B cell (primary cell): Measurements from ENCODE around the gene PAX6. TPM values are rescaled to one million over a fixed set of nuclear protein-coding genes. Genes with fewer than 3 reads are reported as not detected.
A peak's percentile ranks its signal among the peaks of the same experiment; 100 is the strongest.

ENCODE experiments used
- ATAC-seq: fragments of 200-7000 bp; cut with Tn5 transposase; one replicate; pipeline ENCODE4 v1.10.0; 2021; ENCODE audit warnings: low read depth, mild to moderate bottlenecking, moderate number of reproducible peaks, moderate library complexity
- CTCF ChIA-PET: fragments of 350-600 bp; sonication (Branson Sonifier 250); formaldehyde crosslinking; loops from one replicate; lab custom pipeline; 2021; ENCODE audit warnings: antibody characterized with exemption, inconsistent platforms; lab: Charles Lee
- POLR2A ChIA-PET: fragments of 350-600 bp; sonication (Branson Sonifier 250); formaldehyde crosslinking; loops from one replicate; lab custom pipeline; 2021; ENCODE audit warnings: antibody characterized with exemption; lab: Charles Lee
- DNase-seq: peaks from one replicate; pipeline ENCODE4 v3.0.0; 2013
- H2AFZ ChIP-seq: 2 replicates; pipeline ENCODE4 v1.6.1; 2012; ENCODE audit warnings: mild to moderate bottlenecking, low read depth, low read length; ENCODE audit not compliant: insufficient read depth, poor library complexity, severe bottlenecking
- H3K27ac ChIP-seq, 2 donors: 1 replicate in 1 of 2; 2 replicates in 1 of 2; pipeline ENCODE4 v1.5.1; 2012 to 2013; ENCODE audit warnings: low read length in 2 of 2, mild to moderate bottlenecking in 2 of 2, moderate library complexity in 1 of 2
- H3K27me3 ChIP-seq, 4 experiments: fragments of 200-600 bp in 1 of 4; sonication (generic) in 1 of 4; replicated peaks in 1 of 4; 1 replicate in 2 of 4; 2 replicates in 2 of 4; pipeline versions ENCODE4 v1.6.1 to v1.7.0; 2013 to 2016; ENCODE audit warnings: low read length in 3 of 4, mild to moderate bottlenecking in 2 of 4, mixed read lengths in 1 of 4, moderate library complexity in 1 of 4; ENCODE audit not compliant: insufficient read depth in 4 of 4, control insufficient read depth in 3 of 4; ENCODE audit errors: control extremely low read depth in 1 of 4
- H3K36me3 ChIP-seq, 2 experiments: replicated peaks in 1 of 2; 1 replicate in 1 of 2; 2 replicates in 1 of 2; pipeline versions ENCODE4 v1.6.1 to v1.7.1; 2013; ENCODE audit warnings: low read length in 1 of 2; ENCODE audit not compliant: insufficient read depth in 2 of 2, control insufficient read depth in 1 of 2; ENCODE audit errors: control extremely low read depth in 1 of 2, extremely low read depth in 1 of 2
- H3K4me1 ChIP-seq, 2 donors: fragments of 200-600 bp in 1 of 2; sonication (generic) in 1 of 2; 1 replicate in 1 of 2; 2 replicates in 1 of 2; pipeline versions ENCODE4 v1.5.1 to v1.6.1; 2013 to 2017; ENCODE audit warnings: low read length in 2 of 2; ENCODE audit not compliant: control insufficient read depth in 2 of 2, insufficient read depth in 2 of 2
- H3K4me2 ChIP-seq: replicated peaks from 2 replicates; pipeline ENCODE3; 2012; ENCODE audit warnings: mild to moderate bottlenecking, low read depth, low read length; ENCODE audit not compliant: poor library complexity, severe bottlenecking
- H3K4me3 ChIP-seq, 5 experiments: fragments of 200-600 bp in 1 of 5; sonication (generic) in 1 of 5; 1 replicate in 3 of 5; 2 replicates in 2 of 5; pipeline versions ENCODE4 v1.5.1 to v1.7.0; 2011 to 2016; ENCODE audit warnings: low read length in 4 of 5, mild to moderate bottlenecking in 4 of 5, low read depth in 2 of 5, control low read depth in 1 of 5, moderate library complexity in 1 of 5; ENCODE audit not compliant: insufficient read depth in 1 of 5; ENCODE audit errors: control extremely low read depth in 1 of 5, extremely low read depth in 1 of 5
- H3K79me2 ChIP-seq: fragments of 200-600 bp; sonication (generic); one replicate; pipeline ENCODE4 v1.6.0; 2016; ENCODE audit warnings: low read length; ENCODE audit not compliant: control insufficient read depth, insufficient read depth
- H3K9ac ChIP-seq: fragments of 200-600 bp; sonication (generic); 2 replicates; pipeline ENCODE4 v1.6.1; 2017; ENCODE audit warnings: mild to moderate bottlenecking, low read length, moderate library complexity
- H3K9me3 ChIP-seq, 3 donors: one replicate each; pipeline versions ENCODE4 v1.6.1 to v1.7.1; 2013; ENCODE audit warnings: low read length in 2 of 3; ENCODE audit not compliant: control insufficient read depth in 2 of 3, insufficient read depth in 1 of 3; ENCODE audit errors: control extremely low read depth in 1 of 3
- H4K20me1 ChIP-seq: 2 replicates; pipeline ENCODE4 v1.6.0; 2012; ENCODE audit warnings: mild to moderate bottlenecking, low read length; ENCODE audit not compliant: insufficient read depth, control insufficient read depth, poor library complexity, severe bottlenecking
- H3K27ac Mint-ChIP-seq: one replicate; pipeline ENCODE4 v1.8.0; 2021; ENCODE audit warnings: mixed read lengths
- H3K27me3 Mint-ChIP-seq: one replicate; pipeline ENCODE4 v1.8.0; 2021; ENCODE audit warnings: mixed read lengths
- H3K4me1 Mint-ChIP-seq: one replicate; pipeline ENCODE4 v1.8.0; 2021; ENCODE audit warnings: mixed read lengths
- H3K4me3 Mint-ChIP-seq: one replicate; pipeline ENCODE4 v1.8.0; 2021; ENCODE audit warnings: mixed read lengths
- H3K9me3 Mint-ChIP-seq: one replicate; pipeline ENCODE4 v1.8.0; 2022; ENCODE audit warnings: mixed read lengths; ENCODE audit not compliant: insufficient read depth
- EZH2 ChIP-seq: IDR thresholded peaks from 2 replicates; pipeline ENCODE4 v1.6.1; 2012; ENCODE audit warnings: borderline replicate concordance, low read depth, mild to moderate bottlenecking, moderate library complexity, low read length; ENCODE audit not compliant: insufficient read depth, poor library complexity, severe bottlenecking
- WGBS: methylation state at CpG from one replicate; pipeline ENCODE4 v1.1.5; 2013; ENCODE audit warnings: missing lambda C conversion rate; ENCODE audit not compliant: insufficient coverage; 5-methylcytosine and 5-hydroxymethylcytosine counted together
- intact Hi-C: fragments of 100-400 bp; cut with micrococcal nuclease; formaldehyde crosslinking; loops from one replicate; pipeline ENCODE4 v1.10.0; 2022
- polyA minus RNA-seq: library from RNA; depleted of rRNA, polyadenylated mRNA; stranded (reverse); fragments of >200 nt; gene quantifications from 2 replicates; pipeline ENCODE4 v1.2.3, GENCODE V29; 2012
- polyA plus RNA-seq: library from polyadenylated mRNA; depleted of rRNA; stranded (reverse); fragments of >200 nt; gene quantifications from 2 replicates; pipeline ENCODE4 v1.2.3, GENCODE V29; 2012
- total RNA-seq, 2 donors: library from RNA; stranded (reverse); fragments of 120-200 nt in 1 of 2; gene quantifications; 1 replicate in 1 of 2; 2 replicates in 1 of 2; pipeline versions ENCODE4 v1.2.3 to v1.2.4, GENCODE V29; 2013 to 2022
- TF ChIP-seq, protein P1 (sequence below): fragments of 200-600 bp; IDR thresholded peaks from one replicate; pipeline ENCODE4 v1.8.0; 2022; ENCODE audit warnings: antibody characterized with exemption, mild to moderate bottlenecking

The PAX6 gene
- not detected in 2 replicates for total RNA-seq
- not detected for total RNA-seq (2013)
- polyA plus RNA-seq, result not detected in 2 replicates
- polyA minus RNA-seq, result 0.36 TPM in 1 of 2 replicates, not detected in the other

DNA sequence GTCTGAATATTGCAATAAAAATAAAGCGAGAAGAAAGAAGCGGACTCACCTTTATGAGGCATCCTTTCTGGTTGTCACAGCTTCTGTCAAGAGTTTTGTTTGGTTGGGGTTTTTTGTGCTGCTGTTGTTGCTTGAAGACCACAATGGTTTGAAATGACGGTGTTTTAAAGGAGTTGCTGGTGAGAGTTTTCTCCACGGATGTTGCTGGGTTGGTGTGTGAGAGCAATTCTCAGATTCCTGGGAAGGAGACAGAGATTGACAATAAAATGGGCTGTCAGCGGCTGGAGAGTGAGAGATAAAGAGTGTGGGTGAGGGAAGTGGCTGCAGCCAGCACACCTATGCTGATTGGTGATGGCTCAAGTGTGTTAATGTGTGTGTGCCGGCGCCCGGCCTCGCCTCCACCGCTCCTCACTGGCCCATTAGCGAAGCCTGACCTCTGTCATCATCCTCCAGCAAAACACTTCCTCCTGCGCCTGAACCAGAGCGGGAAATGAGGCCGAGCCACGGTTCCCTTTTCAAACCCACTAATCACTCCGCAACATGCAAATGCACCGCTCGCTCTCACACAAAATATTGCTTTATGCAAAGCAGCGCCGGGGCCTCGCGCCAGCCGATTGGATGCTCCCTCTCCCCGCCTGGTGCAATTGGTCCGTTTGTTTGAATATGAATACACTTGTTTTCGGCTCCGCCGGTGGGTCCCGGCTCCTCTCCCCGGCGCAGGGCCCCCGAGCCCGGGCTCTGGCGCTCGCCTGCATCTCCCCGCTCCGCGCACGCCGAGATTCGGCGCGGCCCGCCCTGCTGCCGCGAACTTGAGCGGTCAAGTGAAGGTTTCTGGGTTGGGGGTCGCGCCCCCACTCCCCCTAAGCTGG is at the start of gene PAX6:
Gene PAX6 (minus strand): TSS at position 544 of the 869 bp plus-strand sequence. CDS start 4,911 bp downstream, outside the sequence.
- H3K27ac Mint-ChIP-seq, result peak within 1 kb of the TSS; percentile 81
- 5% methylated on average over 49 of the region's 49 CpGs for WGBS
- ATAC-seq, result peak; percentile 60
- H4K20me1 ChIP-seq, result no peaks in the 10 kb centered on the region
- H3K9ac ChIP-seq, result peak within 1 kb of the TSS; percentile 60
- H3K27ac ChIP-seq, result no peak within 1 kb of the TSS
- TF ChIP-seq, protein P1, sequence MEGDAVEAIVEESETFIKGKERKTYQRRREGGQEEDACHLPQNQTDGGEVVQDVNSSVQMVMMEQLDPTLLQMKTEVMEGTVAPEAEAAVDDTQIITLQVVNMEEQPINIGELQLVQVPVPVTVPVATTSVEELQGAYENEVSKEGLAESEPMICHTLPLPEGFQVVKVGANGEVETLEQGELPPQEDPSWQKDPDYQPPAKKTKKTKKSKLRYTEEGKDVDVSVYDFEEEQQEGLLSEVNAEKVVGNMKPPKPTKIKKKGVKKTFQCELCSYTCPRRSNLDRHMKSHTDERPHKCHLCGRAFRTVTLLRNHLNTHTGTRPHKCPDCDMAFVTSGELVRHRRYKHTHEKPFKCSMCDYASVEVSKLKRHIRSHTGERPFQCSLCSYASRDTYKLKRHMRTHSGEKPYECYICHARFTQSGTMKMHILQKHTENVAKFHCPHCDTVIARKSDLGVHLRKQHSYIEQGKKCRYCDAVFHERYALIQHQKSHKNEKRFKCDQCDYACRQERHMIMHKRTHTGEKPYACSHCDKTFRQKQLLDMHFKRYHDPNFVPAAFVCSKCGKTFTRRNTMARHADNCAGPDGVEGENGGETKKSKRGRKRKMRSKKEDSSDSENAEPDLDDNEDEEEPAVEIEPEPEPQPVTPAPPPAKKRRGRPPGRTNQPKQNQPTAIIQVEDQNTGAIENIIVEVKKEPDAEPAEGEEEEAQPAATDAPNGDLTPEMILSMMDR, result no peak
- no peak for TF ChIP-seq EZH2
- CTCF ChIA-PET, result no interaction called here
- peaks cover 66% of the 10 kb centered on the region for H3K27me3 Mint-ChIP-seq
- DNase-seq, result peak; percentile 80
- peaks cover 2 to 100% (median 85%) of the 10 kb centered on the region in 4 experiments for H3K27me3 ChIP-seq
- peak within 1 kb of the TSS; percentile 31 for H2AFZ ChIP-seq
- peaks cover 3 to 75% (median 5%) of the 10 kb centered on the region in 3 donors for H3K9me3 ChIP-seq
- POLR2A ChIA-PET, result no interaction called here
- H3K79me2 ChIP-seq, result no peaks in the 10 kb centered on the region
- peak within 1 kb of the TSS; percentile 90 for H3K4me2 ChIP-seq
- peaks cover 3% of the 10 kb centered on the region for H3K9me3 Mint-ChIP-seq
- H3K4me3 ChIP-seq, result peak within 1 kb of the TSS in 3 of 5 experiments; percentile 36 to 63 (median 40)
- H3K4me1 ChIP-seq, result peaks cover 66 to 89% of the 10 kb centered on the region in 2 donors
- peak within 1 kb of the TSS; percentile 91 for H3K4me3 Mint-ChIP-seq
- intact Hi-C loops, result no loop called here
- H3K36me3 ChIP-seq, result no peaks in the 10 kb centered on the region
- peaks cover 48% of the 10 kb centered on the region for H3K4me1 Mint-ChIP-seq

- Mint-ChIP-seq H3K4me1 (no peaks in the 10 kb centered on the region), H3K4me3 (no peak overlapping the region), H3K27me3 (peaks cover 50% of the 10 kb centered on the region), H3K9me3 (peaks cover 2% of the 10 kb centered on the region), H3K27ac (no peak overlapping the region)
- intact Hi-C loops, result no loop called here
- CTCF ChIA-PET, result no interaction called here
- Histone ChIP-seq H3K4me3 (no peak overlapping the region), H3K27ac (no peak overlapping the region), H3K9me3 (peaks cover 0 to 4% (median 0%) of the 10 kb centered on the region in 3 donors), H3K4me2 (no peak overlapping the region), H3K4me1 (no peaks in the 10 kb centered on the region), H3K36me3 (no peaks in the 10 kb centered on the region), H4K20me1 (no peaks in the 10 kb centered on the region), H3K27me3 (peaks cover 0 to 4% (median 0%) of the 10 kb centered on the region in 4 experiments), H3K9ac (no peak overlapping the region), H3K79me2 (no peaks in the 10 kb centered on the region), H2AFZ (no peak overlapping the region)
- TF ChIP-seq EZH2, result no peak
- TF ChIP-seq, protein P1, result no peak
- DNase-seq (no peak), ATAC-seq (no peak)
- POLR2A ChIA-PET, result no interaction called here
These were observed 49.3 kb upstream of the PAX6 start for GRCh38 chr11:31860391-31860790.
